ENCODE results near the gene NRG3. TPM values are rescaled to one million over a fixed set of nuclear protein-coding genes. Genes with fewer than 3 reads are reported as not detected.
"Not testable (repeated sequence)": the region's sequence is repeated elsewhere in the genome, so short reads cannot be mapped to it uniquely, and the experiment has no call there.

The NRG3 gene
- total and polyA plus RNA-seq, 9 donors: 0.04 to 4.5 (median 0.15) TPM; not detected in 2

- Histone ChIP-seq H3K27ac (no peak overlapping the region), H3K27me3 (no peaks in the 10 kb centered on the region), H3K9me3 (no peaks in the 10 kb centered on the region), H3K36me3 (no peaks in the 10 kb centered on the region), H3K4me1 (ENCODE audit: insufficient read depth) (no peaks in the 10 kb centered on the region), H3K4me3 (no peak overlapping the region)
- TF ChIP-seq EP300 (IDR thresholded peaks at IDR 0.05): no peak
- no peak for TF ChIP-seq POLR2A (IDR thresholded peaks at IDR 0.05)
- TF ChIP-seq CTCF (IDR thresholded peaks at IDR 0.05): no peak
- DNase-seq: no peak
- WGBS, 3 donors: 96 to 97% (median 96%) methylated on average over 5 of the region's 5 CpGs
- intact Hi-C loops (cut with DNase I): no loop called here
These were observed 1078.3 kb downstream of the NRG3 start for GRCh38 chr10:82953331-82953730.

DNA sequence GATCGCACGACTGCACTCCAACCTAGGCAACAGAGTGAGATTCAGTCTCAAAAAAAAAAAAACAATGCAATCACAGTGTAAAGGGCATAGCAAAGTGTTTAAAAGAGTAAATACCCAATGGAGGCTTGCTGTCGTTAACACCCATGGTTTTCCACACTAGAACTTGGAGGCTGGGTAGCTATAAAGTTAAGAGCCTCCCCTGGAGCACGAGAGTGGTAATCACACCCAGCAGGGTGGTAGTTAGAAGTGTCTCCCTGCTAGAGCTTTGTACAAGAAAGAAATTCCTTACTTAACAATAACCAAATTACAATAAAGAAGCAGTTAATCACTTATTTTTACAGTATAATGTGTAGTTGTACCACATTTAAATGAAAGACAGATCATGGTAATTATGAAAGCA is 1078.9 kb downstream of the NRG3 start:
- H3K27me3 ChIP-seq: no peaks in the 10 kb centered on the region
- DNase-seq: no peak
- no peak overlapping the region for H3K27ac ChIP-seq
- no peaks in the 10 kb centered on the region for H3K36me3 ChIP-seq
- H3K9me3 ChIP-seq: no peaks in the 10 kb centered on the region
- H3K4me3 ChIP-seq: no peak overlapping the region
- no peaks in the 10 kb centered on the region for H3K4me1 ChIP-seq (ENCODE audit: insufficient read depth)
- TF ChIP-seq EP300 (IDR thresholded peaks at IDR 0.05): no peak
- no peak for TF ChIP-seq POLR2A (IDR thresholded peaks at IDR 0.05)
- TF ChIP-seq CTCF (IDR thresholded peaks at IDR 0.05): no peak
- intact Hi-C loops (cut with DNase I): no loop called here
- WGBS, 3 donors: 73 to 91% (median 84%) methylated on average over 4 of the region's 4 CpGs

DNA sequence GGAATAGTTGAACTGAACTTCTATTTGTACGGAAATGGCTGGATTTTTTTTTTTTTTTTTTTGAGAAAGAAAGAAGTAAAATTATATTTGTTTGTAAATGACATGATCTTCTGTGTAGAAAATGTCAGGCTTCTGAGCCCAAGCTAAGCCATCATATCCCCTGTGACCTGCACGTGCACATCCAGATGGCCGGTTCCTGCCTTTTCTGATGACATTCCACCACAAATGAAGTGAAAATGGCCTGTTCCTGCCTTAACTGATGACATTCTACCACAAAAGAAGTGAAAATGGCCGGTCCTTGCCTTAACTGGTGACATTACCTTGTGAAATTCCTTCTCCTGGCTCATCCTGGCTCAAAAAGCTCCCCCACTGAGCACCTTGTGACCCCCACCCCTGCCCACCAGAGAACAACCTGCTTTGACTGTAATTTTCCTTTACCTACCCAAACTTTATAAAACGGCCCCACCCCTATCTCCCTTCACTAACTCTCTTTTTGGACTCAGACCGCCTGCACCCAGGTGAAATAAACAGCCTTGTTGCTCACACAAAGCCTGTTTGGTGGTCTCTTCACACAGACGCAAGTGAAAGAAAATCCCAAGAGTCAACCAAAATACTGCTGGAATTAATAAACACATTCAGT is 1085.5 kb downstream of the NRG3 start:
- 84 to 88% (median 85%) methylated on average over 7 of the region's 7 CpGs for WGBS, 3 donors
- intact Hi-C loops (cut with DNase I); H3K9me3 ChIP-seq: not testable (repeated sequence)

DNA sequence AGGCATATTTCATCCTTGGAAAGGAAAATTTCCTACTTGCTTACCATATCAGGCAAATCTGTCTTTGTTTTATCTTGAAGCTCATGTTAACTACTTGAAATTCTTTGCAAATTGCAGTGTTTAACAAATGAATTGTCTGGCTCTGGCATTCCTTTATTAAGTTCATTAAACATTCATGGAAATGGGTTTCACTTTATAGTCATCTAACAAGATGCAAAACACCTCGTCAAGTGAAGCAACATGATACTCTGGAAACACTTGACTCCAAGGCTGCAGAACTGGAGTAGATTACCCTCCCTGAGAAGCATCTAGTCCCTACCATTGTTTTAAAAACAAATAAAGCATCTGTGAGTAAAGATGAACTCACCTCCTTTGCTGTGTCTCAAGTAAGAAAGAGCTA is 1086.9 kb downstream of the NRG3 start:
- TF ChIP-seq CTCF (IDR thresholded peaks at IDR 0.05) (no peak), POLR2A (IDR thresholded peaks at IDR 0.05) (no peak), EP300 (IDR thresholded peaks at IDR 0.05) (no peak)
- no peak overlapping the region for H3K4me3 ChIP-seq
- 68 to 81% (median 70%) methylated on average over 1 of the region's 1 CpG for WGBS, 3 donors
- intact Hi-C loops (cut with DNase I): no loop called here
- no peak overlapping the region for H3K27ac ChIP-seq
- no peaks in the 10 kb centered on the region for H3K4me1 ChIP-seq (ENCODE audit: insufficient read depth)
- no peaks in the 10 kb centered on the region for H3K9me3 ChIP-seq
- H3K36me3 ChIP-seq: no peaks in the 10 kb centered on the region
- no peaks in the 10 kb centered on the region for H3K27me3 ChIP-seq
- no peak for DNase-seq

More for the DNA sequence above, 1085.5 kb downstream of the NRG3 start:
- not testable (repeated sequence) for H3K36me3 ChIP-seq; H3K27me3 ChIP-seq; H3K27ac ChIP-seq; H3K4me1 ChIP-seq (ENCODE audit: insufficient read depth); H3K4me3 ChIP-seq; DNase-seq

DNA sequence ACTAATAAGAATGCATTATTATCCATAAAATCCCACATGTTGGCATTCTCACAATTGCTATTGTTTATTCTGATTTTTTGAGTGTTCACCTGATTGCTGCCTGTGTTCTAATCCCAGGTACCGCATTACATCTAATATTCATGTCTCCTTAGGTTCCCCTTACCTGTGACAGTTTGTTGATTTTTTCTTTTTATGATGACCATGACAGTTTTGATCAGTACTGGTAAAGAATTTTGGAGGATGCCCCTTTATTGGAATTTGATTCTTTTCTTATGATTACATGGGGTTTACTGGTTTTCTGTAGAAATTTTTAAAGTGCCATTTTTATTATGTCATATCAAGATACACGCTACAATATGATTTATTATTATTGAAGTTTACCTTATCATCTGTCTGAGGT is 1091.1 kb downstream of the NRG3 start:
- WGBS, 3 donors: 95 to 98% (median 95%) methylated on average over 2 of the region's 2 CpGs
- no peak overlapping the region for H3K4me3 ChIP-seq
- no peaks in the 10 kb centered on the region for H3K4me1 ChIP-seq (ENCODE audit: insufficient read depth)
- intact Hi-C loops (cut with DNase I): no loop called here
- no peaks in the 10 kb centered on the region for H3K36me3 ChIP-seq
- H3K27ac ChIP-seq: no peak overlapping the region
- H3K27me3 ChIP-seq: no peaks in the 10 kb centered on the region
- TF ChIP-seq CTCF (IDR thresholded peaks at IDR 0.05) (no peak), POLR2A (IDR thresholded peaks at IDR 0.05) (no peak), EP300 (IDR thresholded peaks at IDR 0.05) (no peak)
- no peaks in the 10 kb centered on the region for H3K9me3 ChIP-seq
- DNase-seq: no peak

All from ovary (tissue), 9 donors.